H1 (cell line): Measurements from ENCODE around the gene GH1. TPM values are rescaled to one million over a fixed set of nuclear protein-coding genes. Genes with fewer than 3 reads are reported as not detected.

Experiments
- CTCF ChIA-PET: fragments of 300-600 bp; sonication (Branson Sonifier 250); formaldehyde crosslinking; loops from one replicate; lab custom pipeline; 2021; ENCODE audit not compliant: partially characterized antibody; lab: Charles Lee
- POLR2A ChIA-PET: fragments of 300-600 bp; sonication (Branson Sonifier 250); formaldehyde crosslinking; loops from one replicate; lab custom pipeline; 2021; ENCODE audit warnings: inconsistent platforms; ENCODE audit not compliant: partially characterized antibody; lab: Charles Lee
- DNase-seq, 2 experiments: peaks; one replicate each; pipeline versions ENCODE4 v3.0.0 to v3.0.0-alpha.2; 2010 to 2022; ENCODE audit warnings: low spot score in 2 of 2, low read depth in 1 of 2, mixed read lengths in 1 of 2
- FAIRE-seq: peaks from 2 replicates; lab custom pipeline; 2011; peaks lifted over from hg19 to GRCh38; lab: Jason Lieb, UNC
- H2AFZ ChIP-seq: 2 replicates; pipeline ENCODE4 v1.8.1; 2012; ENCODE audit warnings: low read length, inconsistent platforms
- H2AK5ac ChIP-seq: 2 replicates; pipeline ENCODE4 v1.6.1; 2013; ENCODE audit warnings: low read depth, low read length
- H2BK120ac ChIP-seq: replicated peaks from 2 replicates; pipeline ENCODE3; 2013; ENCODE audit warnings: low read depth, low read length, inconsistent platforms
- H2BK12ac ChIP-seq: 2 replicates; pipeline ENCODE4 v1.6.1; 2013; ENCODE audit warnings: low read depth, low read length
- H2BK15ac ChIP-seq: 2 replicates; pipeline ENCODE4 v1.6.1; 2013; ENCODE audit warnings: low read length
- H2BK20ac ChIP-seq: 2 replicates; pipeline ENCODE4 v1.6.1; 2013; ENCODE audit warnings: low read length
- H2BK5ac ChIP-seq: 2 replicates; pipeline ENCODE4 v1.6.1; 2013; ENCODE audit warnings: low read depth, low read length
- H3K14ac ChIP-seq: 2 replicates; pipeline ENCODE4 v1.6.1; 2013; ENCODE audit warnings: inconsistent platforms; ENCODE audit not compliant: insufficient read length
- H3K18ac ChIP-seq: 2 replicates; pipeline ENCODE4 v1.6.1; 2013; ENCODE audit warnings: low read length; ENCODE audit errors: extremely low read depth
- H3K23ac ChIP-seq: 2 replicates; pipeline ENCODE4 v1.6.1; 2013; ENCODE audit warnings: inconsistent platforms; ENCODE audit not compliant: insufficient read length
- H3K23me2 ChIP-seq: 2 replicates; pipeline ENCODE4 v1.6.1; 2013; ENCODE audit warnings: low read depth, low read length
- H3K27ac ChIP-seq: 2 replicates; pipeline ENCODE4 v1.6.1; 2011; ENCODE audit warnings: low read depth, low read length, inconsistent platforms
- H3K27me3 ChIP-seq, 4 experiments: replicated peaks in 1 of 4; 1 replicate in 1 of 4; 2 replicates in 3 of 4; pipeline versions ENCODE4 v1.6.1 to v1.8.1; 2011 to 2013; ENCODE audit warnings: low read length in 3 of 4, mild to moderate bottlenecking in 3 of 4, inconsistent platforms in 2 of 4, mixed read lengths in 2 of 4, moderate library complexity in 1 of 4; ENCODE audit not compliant: control insufficient read depth in 3 of 4, insufficient read depth in 3 of 4; ENCODE audit errors: extremely low read depth in 1 of 4
- H3K36me3 ChIP-seq, 4 experiments: 2 replicates each; pipeline versions ENCODE4 v1.6.1 to v1.8.1; 2011 to 2013; ENCODE audit warnings: mild to moderate bottlenecking in 4 of 4, low read length in 3 of 4, moderate library complexity in 2 of 4, control low read depth in 1 of 4, inconsistent platforms in 1 of 4; ENCODE audit not compliant: insufficient read depth in 4 of 4, control insufficient read depth in 2 of 4
- H3K4ac ChIP-seq: replicated peaks from 2 replicates; pipeline ENCODE3; 2013; ENCODE audit warnings: low read length, low read depth, mixed read lengths, inconsistent platforms; ENCODE audit not compliant: insufficient read length
- H3K4me1 ChIP-seq, 4 experiments: replicated peaks in 1 of 4; 1 replicate in 1 of 4; 2 replicates in 3 of 4; pipeline versions ENCODE4 v1.6.1 to v1.8.1; 2011 to 2013; ENCODE audit warnings: low read length in 3 of 4, inconsistent platforms in 2 of 4, mixed read lengths in 1 of 4; ENCODE audit not compliant: insufficient read depth in 4 of 4, control insufficient read depth in 3 of 4
- H3K4me2 ChIP-seq, 2 experiments: 2 replicates each; pipeline versions ENCODE4 v1.6.1 to v1.8.1; 2011 to 2013; ENCODE audit warnings: low read depth in 2 of 2, low read length in 2 of 2, control low read depth in 1 of 2, inconsistent platforms in 1 of 2, mild to moderate bottlenecking in 1 of 2; ENCODE audit not compliant: insufficient read depth in 1 of 2
- H3K4me3 ChIP-seq, 4 experiments: fragments of 200-600, 300-600 bp in 1 of 4; sonication (generic), shearing (Covaris generic), sonication (Bioruptor Twin) in 1 of 4; 2 replicates each; pipeline versions ENCODE4 v1.5.1 to v1.8.1; 2011 to 2016; ENCODE audit warnings: low read length in 4 of 4, low read depth in 3 of 4, control low read depth in 2 of 4, inconsistent platforms in 2 of 4, mild to moderate bottlenecking in 2 of 4, mixed read lengths in 1 of 4, moderate library complexity in 1 of 4; ENCODE audit not compliant: insufficient read depth in 2 of 4; ENCODE audit errors: extremely low read depth in 1 of 4
- H3K56ac ChIP-seq: replicated peaks from 2 replicates; pipeline ENCODE3; 2013; ENCODE audit warnings: low read depth, mild to moderate bottlenecking, mixed read lengths, low read length, inconsistent platforms; ENCODE audit not compliant: insufficient read length
- H3K79me1 ChIP-seq: 2 replicates; pipeline ENCODE4 v1.6.1; 2013; ENCODE audit warnings: low read depth, low read length, control low read depth
- H3K79me2 ChIP-seq, 2 experiments: 2 replicates each; pipeline versions ENCODE4 v1.6.1 to v1.8.1; 2012 to 2013; ENCODE audit warnings: low read length in 2 of 2, mild to moderate bottlenecking in 2 of 2, inconsistent platforms in 1 of 2; ENCODE audit not compliant: insufficient read depth in 2 of 2, control insufficient read depth in 1 of 2
- H3K9ac ChIP-seq, 4 experiments: replicated peaks in 1 of 4; 1 replicate in 1 of 4; 2 replicates in 3 of 4; pipeline versions ENCODE4 v1.6.1 to v1.8.1; 2011 to 2013; ENCODE audit warnings: low read depth in 3 of 4, low read length in 3 of 4, control low read depth in 2 of 4, mild to moderate bottlenecking in 2 of 4, moderate library complexity in 2 of 4, inconsistent platforms in 1 of 4; ENCODE audit errors: extremely low read depth in 1 of 4
- H3K9me3 ChIP-seq, 2 experiments: 2 replicates each; pipeline versions ENCODE4 v1.6.1 to v1.8.1; 2012 to 2013; ENCODE audit warnings: mild to moderate bottlenecking in 2 of 2, moderate library complexity in 2 of 2, control low read depth in 1 of 2, inconsistent platforms in 1 of 2, low read depth in 1 of 2, low read length in 1 of 2, mixed read lengths in 1 of 2; ENCODE audit not compliant: insufficient read depth in 2 of 2
- H4K20me1 ChIP-seq, 2 experiments: replicated peaks in 1 of 2; 2 replicates each; pipeline versions ENCODE3 to v1.8.1; 2011 to 2013; ENCODE audit warnings: inconsistent platforms in 2 of 2, low read length in 2 of 2, mild to moderate bottlenecking in 1 of 2; ENCODE audit not compliant: insufficient read depth in 2 of 2, control insufficient read depth in 1 of 2
- H4K5ac ChIP-seq: 2 replicates; pipeline ENCODE4 v1.6.1; 2013; ENCODE audit warnings: low read length, low read depth, mixed read lengths, inconsistent platforms; ENCODE audit not compliant: insufficient read length
- H4K8ac ChIP-seq: 2 replicates; pipeline ENCODE4 v1.8.0; 2013; ENCODE audit warnings: mild to moderate bottlenecking, moderate library complexity, low read length, inconsistent platforms; ENCODE audit not compliant: insufficient read depth; ENCODE audit errors: extremely low read depth
- H4K91ac ChIP-seq: replicated peaks from 2 replicates; pipeline ENCODE3; 2013; ENCODE audit warnings: low read length, mixed read lengths, inconsistent platforms; ENCODE audit not compliant: insufficient read length
- CBX5 ChIP-seq: fragments of 300-800, 300-1000 bp; sonication (generic); IDR thresholded peaks from 2 replicates; pipeline ENCODE4 v1.7.1; 2016; ENCODE audit warnings: antibody characterized with exemption, low read length, low read depth
- CHD2 ChIP-seq: IDR thresholded peaks from 2 replicates; pipeline ENCODE4 v1.6.1; 2012; ENCODE audit warnings: low read length, improper control_type of control experiment
- EGR1 ChIP-seq: IDR thresholded peaks from 2 replicates; pipeline ENCODE4 v1.6.1; 2011; ENCODE audit warnings: low read depth, low read length, borderline replicate concordance
- HDAC2 ChIP-seq, 2 experiments: fragments of 300-600 bp in 1 of 2; sonication (generic) in 1 of 2; IDR thresholded peaks; 2 replicates each; pipeline ENCODE4 v1.6.1; 2011 to 2012; ENCODE audit warnings: low read depth in 2 of 2, low read length in 2 of 2, mild to moderate bottlenecking in 2 of 2, moderate library complexity in 2 of 2, borderline replicate concordance in 1 of 2, inconsistent platforms in 1 of 2
- KDM4A ChIP-seq: IDR thresholded peaks from one replicate; pipeline ENCODE4 v1.7.1; 2012; ENCODE audit warnings: low read depth, mild to moderate bottlenecking, moderate library complexity, low read length, inconsistent platforms; ENCODE audit not compliant: severe bottlenecking
- SP4 ChIP-seq: IDR thresholded peaks from 2 replicates; pipeline ENCODE4 v1.6.1; 2012; ENCODE audit warnings: low read length, inconsistent platforms
- TBP ChIP-seq: IDR thresholded peaks from 2 replicates; pipeline ENCODE4 v1.6.1; 2011; ENCODE audit warnings: low read depth, low read length, improper control_type of control experiment
- ZNF274 ChIP-seq: IDR thresholded peaks from 2 replicates; pipeline ENCODE4 v1.7.0; 2012; ENCODE audit warnings: low read length, borderline replicate concordance; ENCODE audit errors: extremely low read depth
- WGBS, 2 experiments: shearing (Covaris generic) in 1 of 2; methylation state at CpG; one replicate each; pipeline versions ENCODE4 v1.1.6 to v1.1.7; 2013 to 2015; ENCODE audit warnings: low lambda C conversion rate in 2 of 2, mixed read lengths in 2 of 2, inconsistent platforms in 1 of 2, low coverage in 1 of 2, missing lambda C conversion rate in 1 of 2; ENCODE audit not compliant: insufficient replicate concordance in 2 of 2, insufficient coverage in 1 of 2, insufficient read length in 1 of 2; ENCODE audit errors: extremely low coverage in 1 of 2, missing lambda C conversion rate in 1 of 2; 5-methylcytosine and 5-hydroxymethylcytosine counted together
- polyA plus RNA-seq, 7 experiments: library from polyadenylated mRNA; depleted of rRNA in 3 of 7; stranded (reverse) in 5 of 7; unstranded in 2 of 7; fragments of >200 nt in 5 of 7; fragments of 200-250 nt in 2 of 7; gene quantifications; 1 replicate in 5 of 7; 2 replicates in 1 of 7; 4 replicates in 1 of 7; pipeline versions ENCODE4 v1.2.1 to v1.2.3, GENCODE V29; 2011 to 2013; ENCODE audit warnings: missing spikeins in 2 of 7, mixed read lengths in 2 of 7
- total RNA-seq: library from RNA; stranded (reverse); fragmentation: NEBNext Ultra II Directional; extraction: Animal tissue kit (Norgen Biotek cat#: 25700); gene quantifications from 2 replicates; pipeline ENCODE4 v1.2.1, GENCODE V29; 2021

Gene GH1
- total and polyA plus RNA-seq, 2 of the 8 experiments (the other 6 are each of a cell fraction or from before 2014, with no cell fraction given), result 0.41 TPM; not detected in 1

DNA sequence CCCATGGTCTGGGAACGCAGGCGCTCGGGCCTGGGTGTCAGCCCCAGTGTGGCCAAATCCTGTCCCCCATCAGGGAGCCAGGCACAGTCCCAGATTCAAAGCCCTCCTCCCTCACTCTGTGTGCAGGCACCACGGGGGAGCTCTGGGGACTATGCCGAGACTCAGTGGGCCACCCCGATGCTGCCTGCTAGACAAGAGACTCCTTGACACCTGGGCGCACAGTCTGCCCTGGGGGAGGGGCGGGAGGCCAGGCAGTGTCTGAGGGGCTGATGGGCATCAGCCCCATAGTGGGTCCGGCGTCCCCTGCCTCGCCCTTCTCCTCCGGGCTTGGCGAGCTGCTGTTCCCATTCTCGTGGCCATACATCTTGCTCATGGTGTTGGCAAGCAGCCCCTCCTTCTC, 21.9 kb upstream of the GH1 start:
- Histone ChIP-seq H3K9me3 (no peaks in the 10 kb centered on the region), H2AFZ (no peak overlapping the region), H2BK120ac (no peak overlapping the region), H4K91ac (no peak overlapping the region), H3K36me3 (peaks cover 0 to 21% (median 1%) of the 10 kb centered on the region in 4 experiments; a peak in 4 of 8 replicates), H3K14ac (no peak overlapping the region), H2BK5ac (no peak overlapping the region), H4K5ac (no peak overlapping the region), H3K23me2 (no peaks in the 10 kb centered on the region), H3K9ac (no peak overlapping the region), H3K79me1 (no peaks in the 10 kb centered on the region), H3K18ac (no peak overlapping the region), H2BK12ac (no peak overlapping the region), H3K23ac (no peak overlapping the region), H3K27me3 (no peaks in the 10 kb centered on the region), H2AK5ac (no peak overlapping the region), H2BK20ac (no peak overlapping the region), H3K4me3 (no peak overlapping the region), H3K56ac (no peak overlapping the region), H3K4me2 (no peak overlapping the region), H3K79me2 (no peaks in the 10 kb centered on the region), H3K4ac (no peak overlapping the region), H3K27ac (no peak overlapping the region), H4K20me1 (peaks cover 0 to 5% of the 10 kb centered on the region in 2 experiments), H2BK15ac (no peak overlapping the region), H4K8ac (no peak overlapping the region), H3K4me1 (peaks cover 0 to 2% (median 0%) of the 10 kb centered on the region in 4 experiments; a peak in 2 of 7 replicates)
- 89% methylated on average over 12 of the region's 14 CpGs; no CpG with 5 or more reads in 1 of the 2 experiments for WGBS, 2 experiments
- ChIA-PET POLR2A (interaction anchor here (0.7 to 1.6 kb wide), 4 partner anchors 10 to 194 kb away, joined by 3 to 8 read pairs (median 3); no protein-coding TSS in a partner anchor), CTCF (interaction anchor here (0.5 to 6.1 kb wide), 18 partner anchors 9 to 113 kb away, joined by 3 to 64 read pairs (median 4); partner anchors contain the start of genes CD79B and GH1)
- no peak for DNase-seq
- FAIRE-seq, result no peak
- TF ChIP-seq KDM4A (no peak), EGR1 (no peak), ZNF274 (no peak), SP4 (no peak), CBX5 (no peak), HDAC2 (IDR thresholded peaks at IDR 0.05; ENCODE audit: borderline replicate concordance in 1 of 2, low read depth in 2 of 2, low read length in 2 of 2) (no peak), CHD2 (no peak), TBP (no peak)
